CD4-positive, alpha-beta T cell treated with Interleukin-2 at 100 ng/mL for 4 hours (primary cell): Measurements from ENCODE around the gene RPE.

Experiments used
- DNase-seq: peaks from one replicate; pipeline ENCODE4 v3.0.0-alpha.2; 2020; ENCODE audit warnings: low spot score

Gene RPE

DNA sequence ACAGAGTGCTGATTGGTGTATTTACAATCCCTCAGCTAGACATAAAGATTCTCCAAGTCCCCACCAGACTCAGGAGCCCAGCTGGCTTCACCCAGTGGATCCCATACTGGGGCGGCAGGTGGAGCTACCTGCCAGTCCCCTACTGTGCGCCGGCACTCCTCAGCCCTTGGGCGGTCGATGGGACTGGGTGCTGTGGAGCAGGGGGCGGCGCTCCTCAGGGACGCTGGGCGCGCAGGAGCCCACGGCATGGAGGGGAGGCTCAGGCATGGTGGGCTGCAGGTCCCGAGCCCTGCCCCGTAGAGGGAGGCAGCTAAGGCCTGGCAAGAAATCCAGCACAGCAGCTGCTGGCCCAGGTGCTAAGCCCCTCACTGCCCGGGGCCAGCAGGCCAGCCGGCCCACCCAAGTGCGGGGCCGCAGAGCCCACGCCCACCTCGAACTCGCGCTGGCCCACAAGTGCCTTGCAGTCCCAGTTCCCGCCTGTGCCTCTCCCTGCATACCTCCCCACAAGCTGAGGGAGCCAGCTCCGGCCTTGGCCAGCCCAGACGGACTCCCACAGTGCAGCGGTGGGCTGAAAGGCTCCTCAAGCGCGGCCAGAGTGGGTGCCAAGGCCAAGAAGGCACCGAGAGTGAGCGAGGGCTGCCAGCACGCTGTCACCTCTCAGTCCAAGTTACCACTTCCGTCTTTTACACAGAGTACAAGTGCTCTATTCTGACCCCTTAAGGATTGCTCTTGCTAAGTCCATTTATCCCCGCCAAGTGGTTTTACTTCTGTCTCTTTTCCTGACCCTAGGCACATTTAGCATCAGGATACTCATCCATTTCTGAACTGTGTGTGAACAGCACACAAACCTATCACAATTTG is 1.7 kb upstream of the RPE start:
- DNase-seq, result no peak

DNA sequence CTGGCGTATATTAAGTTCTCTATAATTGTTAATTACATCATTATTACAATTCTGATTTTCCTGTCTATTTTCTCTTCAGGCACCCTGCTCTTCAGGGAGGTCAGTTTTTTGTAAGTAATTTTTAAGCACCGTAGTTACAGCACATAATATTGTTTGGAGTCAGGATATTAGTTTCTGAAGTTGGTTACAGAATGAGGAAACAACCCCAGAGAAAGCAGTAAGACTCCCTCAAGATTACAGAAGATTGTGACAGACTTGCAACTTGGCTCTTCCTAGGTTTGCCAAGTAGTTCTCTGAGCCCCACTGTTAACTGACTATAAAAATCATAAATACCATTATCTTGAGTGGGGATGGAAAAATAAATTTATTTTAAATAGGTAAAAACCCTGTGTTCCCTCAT is 921 bp downstream of the RPE start:
- no peak for DNase-seq

DNA sequence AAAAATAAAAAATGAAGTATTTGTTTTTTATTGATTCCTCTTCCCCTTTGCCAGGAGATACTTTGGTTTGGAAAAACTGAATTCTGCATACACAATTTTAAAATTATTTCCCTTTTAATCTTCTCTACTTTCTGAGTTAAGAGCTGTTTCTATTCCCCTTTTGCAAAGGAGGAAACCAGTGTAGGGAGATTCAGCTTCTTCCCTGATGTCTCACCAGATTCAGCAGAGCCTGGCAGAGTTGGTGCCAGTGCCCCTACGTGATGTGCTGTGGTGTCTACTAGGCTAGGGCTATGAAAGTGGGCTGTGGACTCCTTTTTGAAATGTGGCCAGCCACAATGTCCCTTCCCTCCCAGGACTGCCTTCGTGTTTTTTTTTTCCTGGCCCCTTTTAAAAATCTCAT is 2.4 kb downstream of the RPE start:
- no peak for DNase-seq

DNA sequence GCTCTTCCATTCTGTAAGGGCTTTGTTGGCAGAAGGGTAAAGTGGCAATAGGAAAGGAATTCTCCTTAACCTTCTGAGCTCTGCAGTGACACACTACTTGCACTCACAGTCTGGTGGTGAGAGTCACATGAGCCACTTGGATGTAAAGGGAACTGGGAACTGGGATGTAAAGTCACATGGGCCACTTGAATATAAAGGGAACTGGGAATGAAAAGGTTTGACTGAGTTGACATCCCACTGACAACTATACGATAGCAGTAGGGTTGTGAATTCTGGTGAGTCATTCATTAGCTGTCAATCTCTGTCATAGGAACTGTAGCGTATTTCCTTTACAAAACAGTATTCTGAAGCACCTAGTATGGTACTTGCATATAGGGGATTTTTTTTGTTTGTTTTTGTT is 5.5 kb downstream of the RPE start:
- no peak for DNase-seq

DNA sequence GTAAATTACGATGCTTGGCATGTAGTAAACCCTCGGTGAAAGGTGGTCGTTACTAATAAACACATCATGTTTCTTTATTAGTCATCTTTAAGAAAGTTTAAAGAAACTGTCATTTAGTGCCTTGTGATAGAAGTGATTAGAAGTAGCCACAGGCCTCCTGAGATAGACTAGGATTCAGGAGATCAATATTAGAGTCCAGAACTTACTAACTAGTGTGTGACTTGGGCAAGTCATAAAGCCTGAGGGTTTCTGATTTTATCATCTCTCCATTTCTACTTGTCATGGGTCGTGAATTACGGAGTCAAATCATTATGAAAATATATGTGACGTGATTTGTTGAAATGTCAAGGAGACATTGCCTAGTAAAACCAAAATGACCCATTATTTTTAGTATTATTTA is 6.7 kb downstream of the RPE start:
- DNase-seq, result no peak

DNA sequence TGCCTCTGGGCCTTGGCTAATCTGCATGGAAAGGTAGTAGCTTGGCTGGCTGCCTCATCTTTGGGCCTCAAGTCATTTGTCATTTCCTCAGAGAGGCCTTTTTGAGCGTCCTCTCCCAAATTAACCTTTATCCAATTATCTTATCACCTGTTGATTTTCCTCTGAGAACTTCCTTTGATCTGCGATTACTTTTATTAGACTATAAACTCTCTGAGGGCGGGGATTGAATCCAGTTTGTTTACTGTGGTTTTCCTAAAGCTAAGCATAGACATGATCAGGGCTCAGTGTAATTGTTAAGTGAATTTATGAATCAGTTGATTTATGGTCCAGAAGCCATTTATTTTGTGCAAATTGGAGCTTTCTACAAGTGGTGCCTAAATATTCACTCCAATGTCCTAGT is 7.5 kb downstream of the RPE start:
- DNase-seq, result no peak

DNA sequence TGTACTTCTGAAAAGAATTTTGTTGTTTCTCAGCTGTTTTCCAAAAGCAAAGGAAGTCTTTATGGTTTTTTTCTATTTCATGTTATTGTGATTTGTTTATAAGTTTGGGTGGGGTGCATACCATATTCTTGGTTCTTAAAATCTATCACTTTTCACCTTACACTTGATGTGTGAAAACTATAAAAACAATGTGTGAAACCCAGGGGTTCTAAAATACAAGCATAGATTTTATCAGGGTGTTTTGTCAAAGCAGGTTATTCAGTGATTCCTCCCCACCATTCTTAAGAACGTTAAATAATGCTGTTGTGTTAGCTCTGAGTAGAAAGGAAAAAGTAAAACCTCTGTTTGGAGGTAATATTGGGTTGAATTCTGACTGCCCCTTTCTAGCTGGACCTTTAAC is 17.7 kb downstream of the RPE start:
- no peak for DNase-seq

DNA sequence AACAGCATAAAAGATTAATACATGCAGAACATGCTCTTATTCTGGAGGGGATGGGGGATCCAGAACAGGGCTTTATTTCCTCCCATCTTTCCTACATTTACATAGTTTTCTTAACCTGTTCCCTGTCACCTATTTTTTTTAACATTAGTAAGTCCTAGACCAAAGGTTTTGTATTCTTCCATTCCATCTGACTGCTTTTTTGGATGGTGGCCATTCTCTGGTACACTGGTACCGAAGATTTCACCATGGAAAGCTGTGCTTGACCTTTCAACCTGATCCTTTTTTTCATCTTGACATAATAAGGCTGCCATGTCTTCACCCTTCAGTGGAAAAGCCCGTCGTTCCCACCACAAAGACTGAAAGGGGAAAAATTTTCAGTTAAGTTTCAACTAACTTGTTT is 20.4 kb downstream of the RPE start:
- DNase-seq, result no peak

DNA sequence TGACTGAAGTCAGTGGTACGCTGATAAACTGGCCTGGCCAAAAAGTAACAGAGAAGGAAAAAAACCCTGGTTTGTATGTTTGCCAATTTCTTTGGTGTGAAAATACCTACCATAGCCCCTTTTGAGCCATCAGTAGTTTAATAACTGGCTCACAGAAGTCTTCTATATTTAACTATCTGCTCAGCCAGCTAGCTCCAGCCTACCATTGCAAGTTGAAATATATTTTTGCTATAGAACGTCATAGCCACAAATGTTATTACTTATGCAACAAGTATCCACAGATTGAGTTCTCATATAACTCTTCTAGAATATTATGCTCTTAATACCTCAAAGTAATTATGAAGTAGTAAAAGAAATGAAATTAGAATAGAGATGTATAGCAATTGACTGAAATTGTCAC is 25.2 kb downstream of the RPE start:
- no peak for DNase-seq

DNA sequence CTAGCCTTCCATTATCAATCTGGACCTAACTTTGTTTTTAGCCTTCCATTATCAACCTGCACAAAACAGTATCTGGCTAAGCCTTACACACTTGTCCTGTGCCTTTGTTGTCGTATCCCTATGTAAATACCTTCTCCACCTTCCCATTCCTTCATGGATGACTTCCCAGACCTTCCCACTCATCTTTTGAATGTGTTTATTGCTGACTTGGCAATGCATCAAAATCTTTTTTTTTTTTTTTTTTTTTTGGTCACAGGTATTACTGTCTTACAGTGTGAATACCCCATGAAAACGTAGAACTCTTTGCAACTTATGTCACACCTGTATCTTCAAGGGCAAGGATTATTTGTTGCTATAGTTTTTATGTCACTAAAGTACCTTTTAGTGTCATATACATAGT is 25.7 kb downstream of the RPE start:
- DNase-seq, result no peak

DNA sequence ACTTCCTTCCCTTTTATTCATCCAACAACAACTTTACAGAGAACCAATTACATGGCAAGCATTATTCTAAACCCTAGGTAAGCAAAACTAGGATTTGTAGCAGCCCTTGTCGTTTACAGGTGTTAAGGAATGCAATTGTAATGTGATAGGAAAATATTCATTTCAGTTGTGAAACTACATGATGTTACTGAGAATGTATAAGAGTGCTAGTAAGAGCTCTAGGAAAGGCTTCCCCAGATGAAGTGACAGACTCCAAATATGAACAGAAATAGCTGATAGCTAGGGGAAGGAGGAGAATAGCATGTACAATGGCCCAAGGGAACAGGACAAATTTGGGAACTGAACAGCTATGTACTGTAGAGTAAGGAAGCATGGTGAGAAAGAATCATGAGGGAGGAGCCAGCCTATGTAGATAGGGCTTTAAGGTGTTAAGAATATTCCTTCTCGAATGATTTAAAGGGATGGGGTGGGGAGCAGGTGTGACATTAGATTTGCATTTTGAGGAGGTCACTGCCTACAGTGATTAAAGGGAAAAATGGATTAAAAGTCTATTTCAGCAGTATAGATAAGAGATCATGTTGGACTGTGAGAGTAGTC is 31.7 kb downstream of the RPE start:
- DNase-seq, result no peak

DNA sequence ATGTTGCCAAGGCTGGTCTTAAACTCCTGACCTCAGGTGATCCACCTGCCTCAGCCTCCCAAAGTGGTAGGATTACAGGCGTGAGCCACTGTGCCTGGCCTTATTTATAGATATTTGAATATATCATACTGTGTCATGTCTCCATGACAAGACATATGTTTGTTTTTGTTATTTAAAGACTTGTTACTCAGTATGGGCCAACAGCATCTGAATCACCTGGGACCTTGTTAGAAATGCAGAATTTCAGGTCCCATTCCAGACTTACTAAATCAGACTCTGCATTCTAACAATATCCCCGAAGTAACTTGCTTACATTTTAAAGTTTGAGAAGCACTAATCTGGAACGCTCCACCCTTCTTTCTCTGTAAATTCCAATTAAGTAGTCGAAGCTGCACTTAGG is 33.2 kb downstream of the RPE start:
- no peak for DNase-seq

DNA sequence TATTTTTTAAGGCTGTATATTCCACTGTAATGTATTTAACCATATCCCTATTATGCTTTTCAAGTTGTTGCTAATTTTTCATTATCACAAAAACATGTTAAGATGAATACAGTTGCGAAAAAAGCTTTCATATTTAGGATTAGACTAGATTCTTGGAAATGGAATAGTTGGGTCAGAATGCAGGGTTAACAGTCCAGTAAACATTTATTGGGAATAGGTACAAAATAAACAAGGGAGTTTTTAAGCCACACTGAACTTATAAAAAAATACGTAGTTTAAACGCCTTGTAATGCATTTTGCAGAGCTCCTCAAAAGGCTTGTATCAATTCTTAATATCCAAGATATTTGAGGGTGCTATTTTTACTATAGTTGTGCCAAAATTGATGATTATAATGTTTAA is 35.6 kb downstream of the RPE start:
- no peak for DNase-seq

DNA sequence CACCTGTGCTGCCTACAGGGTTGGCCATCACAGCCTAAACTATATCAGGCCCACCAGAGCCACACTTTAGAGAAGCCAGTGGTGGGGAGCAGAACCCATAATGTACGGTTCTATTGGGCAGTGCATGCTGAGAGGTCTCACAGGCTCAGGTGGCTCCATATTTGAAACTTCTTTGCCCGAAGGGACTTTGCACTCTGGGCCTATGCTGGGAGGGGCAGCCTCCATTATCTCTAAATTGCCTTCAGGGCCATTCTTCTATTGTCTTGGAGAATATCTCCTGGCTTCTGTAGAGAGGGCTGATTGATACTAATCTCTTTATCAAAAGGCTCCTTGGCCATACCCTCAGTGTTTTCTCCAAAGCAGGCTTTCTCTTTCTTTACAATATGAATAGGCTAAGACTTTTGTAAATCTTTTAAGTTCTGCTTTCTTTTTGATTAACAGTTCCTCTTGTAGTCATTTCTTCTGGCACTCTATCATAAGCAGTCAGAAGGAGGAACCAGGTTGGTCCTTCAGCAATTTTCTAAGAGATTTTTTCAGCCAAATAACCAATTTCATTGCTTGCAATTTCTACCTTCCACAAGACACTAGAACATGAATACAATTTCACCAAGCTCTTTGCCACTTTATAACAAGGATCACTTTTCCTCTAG is 44.5 kb downstream of the RPE start:
- no peak for DNase-seq

DNA sequence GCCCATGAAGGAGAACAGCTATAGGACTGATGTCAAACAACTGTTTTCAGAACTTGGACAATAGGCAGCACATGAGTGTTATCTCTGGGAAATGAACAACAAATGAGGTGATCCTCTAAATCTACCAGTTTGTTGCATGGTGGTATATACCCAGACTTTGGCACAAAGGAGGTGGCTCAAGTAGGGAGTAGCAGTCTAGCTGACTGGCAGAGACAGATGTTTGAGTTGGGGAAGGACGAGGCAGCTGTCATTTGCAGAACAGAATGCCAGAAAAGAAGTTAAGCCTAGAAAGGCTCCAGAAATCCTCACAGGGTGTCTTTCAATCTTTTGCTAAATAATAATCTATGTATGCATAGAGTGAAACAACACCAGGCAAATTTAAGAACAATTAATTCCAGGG is 47.4 kb downstream of the RPE start:
- no peak for DNase-seq

DNA sequence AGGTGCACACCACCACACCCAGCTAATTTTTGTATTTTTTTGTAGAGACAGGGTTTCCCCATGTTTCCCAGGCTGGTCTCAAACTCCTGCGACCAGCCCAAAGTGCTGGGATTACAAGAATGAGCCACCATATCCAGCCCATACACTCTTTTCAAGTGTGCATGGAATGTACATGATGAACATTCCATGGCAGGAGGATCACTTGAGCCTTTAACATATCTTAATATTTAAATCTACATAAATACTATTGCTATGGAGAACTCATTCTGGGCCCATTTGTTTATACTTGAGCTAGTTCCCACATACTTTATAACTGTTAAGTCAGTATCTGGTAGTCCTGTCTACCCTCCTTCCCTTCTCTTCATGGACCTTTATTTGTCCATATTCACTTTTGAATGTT is 48.4 kb downstream of the RPE start:
- no peak for DNase-seq

DNA sequence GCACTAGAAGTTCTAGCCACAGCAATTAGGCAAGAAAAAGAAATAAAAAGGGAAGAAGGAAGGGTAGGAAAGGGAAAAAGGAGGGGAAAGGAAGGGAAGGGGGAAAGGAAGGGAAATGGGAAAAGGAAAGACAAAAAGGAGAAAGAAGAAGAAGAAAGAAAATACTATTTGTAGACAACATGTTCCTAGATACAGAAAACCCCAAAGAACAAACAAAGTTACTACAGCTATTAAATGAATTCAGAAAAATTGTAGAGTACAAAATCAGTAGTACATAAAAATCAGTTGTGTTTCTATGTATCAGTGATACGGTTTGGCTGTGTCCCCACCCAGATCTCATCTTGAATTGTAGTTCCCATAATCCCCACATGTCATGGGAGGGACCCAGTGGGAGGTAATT is 52.3 kb downstream of the RPE start:
- no peak for DNase-seq

DNA sequence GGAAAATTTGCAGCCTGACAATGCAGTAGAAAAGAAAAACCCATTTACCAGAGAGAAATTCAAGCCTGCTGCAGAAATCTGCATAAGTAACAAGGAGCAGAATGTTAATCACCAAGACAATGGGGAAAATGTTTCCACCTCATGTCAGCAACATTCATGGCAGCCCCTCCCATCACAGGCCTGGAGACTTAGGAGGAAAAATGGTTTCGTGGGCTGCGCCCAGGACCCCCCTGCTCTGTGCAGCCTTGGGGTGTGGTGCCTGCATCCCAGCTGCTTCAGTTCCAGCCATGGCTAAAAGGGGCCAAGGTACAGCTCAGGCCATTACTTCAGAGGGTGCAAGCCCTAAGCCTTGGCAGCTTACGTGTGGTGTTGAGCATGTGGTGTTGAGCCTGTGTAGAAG is 53.4 kb downstream of the RPE start:
- DNase-seq, result no peak

DNA sequence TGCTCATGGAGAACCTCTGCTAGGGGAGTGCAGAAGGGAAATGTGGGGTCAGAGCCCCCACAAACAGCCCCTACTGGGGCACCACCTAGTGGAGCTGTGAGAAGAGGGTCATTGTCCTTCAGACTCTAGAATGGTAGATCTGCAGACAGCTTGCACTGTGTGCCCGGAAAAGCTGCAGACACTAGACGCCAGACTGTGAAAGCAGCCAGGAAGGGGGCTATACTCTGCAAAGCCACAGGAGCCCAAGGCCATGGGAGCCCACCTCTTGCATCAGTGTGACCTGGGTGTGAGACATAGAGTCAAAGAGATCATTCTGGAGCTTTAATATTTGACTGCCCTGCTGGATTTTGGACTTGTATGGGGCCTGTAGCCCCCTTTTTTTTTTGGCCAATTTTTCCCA is 60.9 kb downstream of the RPE start:
- no peak for DNase-seq
